HG02678 (cell line): ENCODE data around the gene ZNF516.

Experiments
- ATAC-seq: cut with Tn5 transposase; IDR thresholded peaks from one replicate; pipeline ENCODE4 v1.9.1; 2021; ENCODE audit warnings: mild to moderate bottlenecking, moderate library complexity; ENCODE audit not compliant: unreplicated experiment

The ZNF516 gene

GRCh38 chr18:76514573-76514972 is 19.5 kb upstream of the ZNF516 start:
- no peak for ATAC-seq

- ATAC-seq, result no peak
These were observed 12.9 kb upstream of the ZNF516 start for GRCh38 chr18:76507830-76508385.

DNA sequence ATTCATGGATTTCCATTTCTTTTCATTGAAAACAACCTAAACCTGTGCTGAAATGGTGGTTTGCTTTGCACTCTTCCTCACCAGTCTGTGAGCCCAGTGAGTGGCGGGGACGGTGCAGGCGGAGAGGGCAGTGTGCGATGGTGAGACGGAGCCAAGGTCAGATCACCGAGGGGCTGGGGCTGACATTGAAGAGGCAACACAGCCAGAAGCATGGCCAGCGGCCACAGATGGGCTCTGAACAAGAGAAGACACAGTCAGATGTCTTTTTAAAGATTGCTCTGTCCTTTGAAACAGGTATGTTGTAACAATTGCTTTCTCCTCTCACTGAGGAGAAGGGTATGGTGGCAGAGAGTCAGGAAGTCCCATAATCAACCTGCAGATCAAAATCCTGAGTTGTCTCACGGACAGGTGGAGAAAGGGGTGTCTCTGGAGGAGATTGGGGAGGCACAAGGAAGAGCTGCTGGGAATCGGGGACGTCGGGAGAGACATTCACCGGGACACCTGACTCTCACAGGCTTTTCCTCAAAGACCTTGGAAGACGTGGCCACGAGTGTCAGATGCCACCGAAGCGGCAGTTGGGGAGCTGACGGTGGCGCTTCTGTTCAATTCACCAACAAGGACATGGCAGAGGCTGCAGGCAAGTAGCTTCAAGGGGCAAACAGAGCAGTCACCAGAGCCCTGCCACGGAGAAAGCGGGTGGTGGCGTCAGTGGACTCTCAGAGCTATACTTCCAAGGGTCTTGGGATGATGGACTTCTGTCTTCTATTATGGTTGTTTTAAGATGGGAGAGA is 12.1 kb upstream of the ZNF516 start:
- no peak for ATAC-seq

- ATAC-seq, result no peak
These were observed 11.4 kb upstream of the ZNF516 start for GRCh38 chr18:76506395-76506794.

DNA sequence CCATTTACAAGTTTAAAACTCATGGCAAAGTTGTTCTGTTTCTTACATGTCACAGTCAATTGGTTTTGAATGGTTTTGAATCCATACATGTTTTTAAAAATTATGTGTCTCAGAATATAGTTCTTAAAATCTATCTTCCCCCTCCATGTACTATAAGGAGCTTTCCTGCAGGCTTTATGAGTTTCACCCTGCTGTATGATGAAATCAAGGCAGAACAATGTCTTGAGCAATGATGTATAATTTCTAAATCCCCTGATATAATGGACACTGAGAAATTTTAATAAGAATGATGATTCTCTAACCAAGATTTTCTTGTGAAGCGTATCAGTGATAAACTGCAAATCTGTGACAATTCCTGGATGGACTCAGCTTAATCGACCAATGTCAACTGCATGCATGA is 10.6 kb upstream of the ZNF516 start:
- ATAC-seq, result no peak

GRCh38 chr18:76504749-76505148 is 9.7 kb upstream of the ZNF516 start:
- no peak for ATAC-seq

DNA sequence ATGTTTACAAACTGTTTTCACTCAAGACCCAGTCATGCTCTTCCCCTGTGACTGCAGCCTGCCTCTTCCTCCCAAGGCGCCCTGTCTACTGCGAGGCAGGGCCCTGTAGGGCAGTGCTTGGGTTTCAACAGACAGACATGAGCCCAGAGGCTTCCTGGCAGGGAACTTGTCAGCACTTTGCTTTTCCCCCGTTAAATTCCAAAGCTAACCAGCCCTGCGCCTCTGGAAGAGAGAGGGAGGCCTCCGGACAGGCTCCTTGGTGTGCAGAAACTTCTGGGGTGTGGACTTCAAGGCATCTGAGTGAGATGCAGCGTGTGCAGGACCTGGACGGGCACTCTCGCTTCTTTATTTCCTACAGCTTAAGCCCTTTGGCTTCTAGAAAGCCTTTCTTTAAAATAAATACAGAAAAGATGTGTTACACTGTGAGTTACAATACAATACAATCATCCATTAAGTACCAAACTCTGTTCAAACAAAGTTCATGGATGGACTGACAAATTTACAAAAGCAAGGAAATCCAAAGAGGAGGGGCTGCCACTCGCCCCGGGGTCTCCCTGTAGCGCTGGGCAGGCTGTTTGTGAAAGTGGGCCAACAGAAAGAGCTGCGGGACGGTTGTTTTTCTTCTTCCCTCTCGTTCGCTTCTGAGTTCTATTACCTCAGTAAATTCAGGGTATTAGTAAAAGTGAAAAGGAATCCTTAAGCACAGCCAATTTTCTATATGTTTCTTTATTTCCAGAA is 8.8 kb upstream of the ZNF516 start:
- ATAC-seq, result no peak

DNA sequence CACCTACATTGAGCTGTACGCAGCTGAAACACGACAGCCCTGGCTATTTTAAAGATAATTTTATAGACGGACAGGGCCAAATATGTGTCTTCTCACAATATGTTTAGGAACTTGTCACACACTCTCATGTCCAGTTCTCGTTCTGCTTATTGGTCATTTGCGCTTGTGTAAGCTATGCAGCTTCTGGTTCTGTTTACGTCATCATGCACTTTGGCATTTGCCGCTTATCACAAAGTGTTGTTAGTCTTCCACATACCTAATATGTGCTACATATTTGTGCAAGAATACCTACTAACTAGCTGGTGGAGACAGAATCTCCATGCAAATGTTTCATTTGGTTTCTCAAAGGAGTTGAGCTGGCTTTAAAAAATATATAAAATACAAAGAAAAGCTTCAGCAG is 7.5 kb upstream of the ZNF516 start:
- ATAC-seq, result no peak

DNA sequence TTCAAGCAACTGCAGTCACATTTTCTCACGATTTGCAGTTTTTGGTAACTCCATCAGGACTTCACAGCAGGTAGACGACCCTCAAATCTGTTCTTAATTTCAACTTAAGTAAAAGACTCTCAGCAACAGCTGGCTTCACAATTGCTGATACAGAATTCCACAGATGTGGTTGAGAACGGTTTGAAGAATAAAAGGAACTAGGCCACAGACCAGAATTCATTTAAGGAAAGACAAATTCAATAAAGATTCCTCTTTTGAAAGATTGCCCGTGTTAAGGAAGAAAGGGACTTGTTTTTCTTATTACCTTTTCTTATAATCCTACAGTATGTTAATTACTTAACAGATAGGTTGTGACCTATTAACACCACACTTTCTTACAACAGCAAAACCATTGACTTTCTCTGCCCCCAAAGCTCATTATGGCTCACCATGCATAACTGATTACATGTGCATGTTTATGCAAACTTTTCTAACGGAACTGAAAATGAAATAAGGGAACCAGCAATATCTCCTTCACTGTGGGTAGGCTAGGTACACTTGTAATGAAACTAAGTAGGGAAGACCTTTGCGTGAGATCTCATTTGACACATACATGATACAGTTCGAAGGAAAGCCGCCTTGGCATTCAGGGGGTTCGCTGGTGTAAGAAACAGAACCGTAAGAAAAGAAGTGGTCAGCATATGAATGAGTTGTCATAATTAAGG is 4.7 kb upstream of the ZNF516 start:
- peak; percentile 89 for ATAC-seq

DNA sequence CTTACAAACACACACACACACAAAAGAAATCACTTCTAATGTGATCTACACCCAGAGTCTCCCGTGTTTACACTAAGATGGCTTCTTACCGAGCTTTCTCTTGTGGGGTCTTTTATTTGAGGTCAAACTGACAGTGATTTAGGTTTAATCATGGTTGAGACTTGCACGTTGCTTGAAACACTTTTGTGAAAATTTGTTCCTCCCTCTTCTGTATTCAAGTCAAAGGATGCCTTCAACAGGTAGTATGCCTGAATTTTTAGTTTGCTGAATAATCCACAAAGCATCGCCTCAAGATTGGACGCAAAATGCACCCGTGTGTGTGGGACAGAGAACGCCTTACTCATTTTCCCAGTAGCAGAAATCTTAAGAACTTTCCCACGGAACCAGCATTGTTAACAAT is 4.0 kb upstream of the ZNF516 start:
- ATAC-seq, result no peak

GRCh38 chr18:76498064-76498463 is 3.0 kb upstream of the ZNF516 start:
- no peak for ATAC-seq

GRCh38 chr18:76497021-76497420 is 2.0 kb upstream of the ZNF516 start:
- no peak for ATAC-seq

DNA sequence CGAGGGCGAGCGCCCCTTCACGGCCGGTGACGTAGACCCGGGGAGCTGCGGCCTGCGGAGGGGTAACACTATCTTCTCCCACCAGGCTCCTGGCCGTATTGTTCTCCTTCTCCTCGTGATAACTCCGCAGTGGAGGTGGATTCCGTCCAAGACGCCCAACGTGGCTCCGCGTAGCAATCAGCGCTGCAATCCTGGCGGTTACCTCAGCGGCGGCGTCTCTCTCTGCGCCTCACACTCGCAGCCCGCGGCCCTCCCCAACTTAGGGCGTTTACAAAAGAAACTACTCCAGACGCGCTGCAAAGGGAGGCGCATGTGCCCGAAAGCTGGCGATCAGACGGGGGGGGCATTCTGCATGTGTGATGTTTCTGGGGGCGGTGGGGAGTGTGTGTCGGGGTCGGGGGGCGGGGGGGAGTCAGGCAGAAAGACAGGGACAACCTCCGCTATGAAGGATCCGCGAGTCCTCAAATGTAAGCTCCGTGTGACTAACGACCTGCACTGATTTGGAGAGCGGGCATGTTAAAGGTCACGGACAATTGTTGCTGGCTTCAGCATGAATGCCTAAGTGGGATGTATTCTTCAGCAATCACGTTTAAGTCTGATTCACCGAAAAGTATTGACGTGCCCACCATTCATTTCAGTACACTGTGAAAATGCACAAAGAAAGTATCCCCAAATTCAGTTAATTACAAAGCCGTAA is 1.3 kb upstream of the ZNF516 start:
- ATAC-seq, result no peak

GRCh38 chr18:76495435-76496193 is 572 bp upstream of the ZNF516 start:
- ATAC-seq, result peak; percentile 13

- no peak for ATAC-seq
These were observed 624 bp downstream of the ZNF516 start for GRCh38 chr18:76494231-76495005.

DNA sequence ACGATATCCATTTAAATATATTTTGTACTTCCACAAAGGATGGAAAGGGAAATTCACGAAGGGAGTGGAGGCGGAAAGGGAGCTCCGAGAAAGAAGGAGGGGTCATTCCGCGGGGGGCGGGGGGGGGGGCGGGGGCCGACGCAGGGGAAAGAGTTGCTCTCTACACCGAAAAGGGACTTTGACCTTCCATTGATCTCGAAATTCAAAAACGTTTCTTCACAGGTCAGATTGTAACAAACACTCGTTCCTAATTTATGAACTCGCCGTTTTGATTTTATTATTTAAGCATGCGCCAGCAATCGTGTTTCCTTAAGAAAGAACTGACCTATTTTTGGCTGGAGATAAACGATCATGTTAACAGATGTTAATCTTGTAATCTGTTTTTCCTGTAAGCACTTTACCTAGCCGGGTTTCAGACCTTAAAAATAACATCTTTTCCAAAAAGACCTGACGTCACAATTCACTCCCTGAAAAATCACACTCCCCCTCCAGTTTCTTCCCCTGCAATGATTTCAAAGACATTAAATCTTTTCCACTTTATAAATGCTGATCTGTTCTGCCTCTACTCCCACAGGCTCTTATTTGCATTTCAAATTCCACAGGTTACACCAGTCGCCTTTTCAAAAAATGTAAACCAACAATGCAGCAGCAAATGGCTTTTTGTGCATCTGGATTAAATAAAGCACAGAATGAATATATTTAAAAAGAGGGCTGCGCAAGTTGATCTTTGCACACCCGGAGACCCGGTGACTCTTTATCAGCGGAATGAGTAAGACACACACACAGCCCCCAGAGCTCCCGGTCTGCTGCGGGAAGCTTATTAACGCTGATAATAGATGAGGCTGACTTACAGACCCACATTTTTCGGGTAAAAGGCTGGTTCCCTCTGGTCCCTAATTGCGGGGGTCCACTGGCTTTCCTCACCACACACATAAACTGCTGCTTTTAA is 1.6 kb downstream of the ZNF516 start:
- peak; percentile 11 for ATAC-seq

DNA sequence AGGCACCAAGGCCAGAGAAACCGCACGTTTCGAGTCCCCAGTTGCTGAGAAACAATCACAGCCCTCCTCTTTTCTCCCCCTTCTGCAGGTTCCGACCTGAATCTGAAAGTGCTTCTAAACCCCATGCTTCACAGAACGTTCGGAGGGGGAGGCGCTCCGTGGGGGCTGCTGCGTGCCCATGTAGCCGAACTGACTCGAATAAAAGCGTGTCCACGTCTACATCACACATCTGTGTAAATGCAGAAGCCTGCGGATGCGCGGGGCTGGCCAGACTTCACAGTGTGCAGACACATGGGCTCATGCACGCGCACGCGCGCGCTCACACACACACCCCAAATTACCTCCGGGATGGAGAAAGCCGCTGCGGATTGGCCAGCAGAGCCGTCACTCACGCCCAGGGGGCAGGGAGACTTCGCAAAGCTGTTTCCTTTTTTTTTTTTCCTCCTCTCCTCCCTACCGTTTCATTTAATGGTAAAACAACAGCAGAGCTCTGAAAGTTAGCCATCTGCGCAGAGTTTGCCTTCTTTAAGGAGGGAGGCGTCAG is 2.3 kb downstream of the ZNF516 start:
- ATAC-seq, result peak; percentile 67
